Cardiac muscle cell (in vitro differentiated cells and primary cell): ENCODE measurements around the gene PDE8A. TPM values are rescaled to one million over a fixed set of nuclear protein-coding genes. Genes with fewer than 3 reads are reported as not detected.

Experiments
- DNase-seq, 2 donors: peaks; one replicate each; pipeline versions ENCODE4 v3.0.0 to v3.0.0-alpha.2; 2010 to 2017; ENCODE audit warnings: low read depth in 1 of 2, low spot score in 1 of 2
- H3K27ac ChIP-seq: fragments of 200-600 bp; sonication (generic); 2 replicates; pipeline ENCODE4 v1.5.1; 2016
- H3K27me3 ChIP-seq: fragments of 200-600 bp; sonication (generic); 2 replicates; pipeline ENCODE4 v1.6.0; 2016; ENCODE audit warnings: control low read depth
- H3K36me3 ChIP-seq: fragments of 200-600 bp; sonication (generic); 2 replicates; pipeline ENCODE4 v1.5.1; 2016; ENCODE audit warnings: control low read depth
- H3K4me1 ChIP-seq: fragments of 200-600 bp; sonication (generic); 2 replicates; pipeline ENCODE4 v1.8.1; 2017; ENCODE audit warnings: low read depth, mild to moderate bottlenecking, mixed run types
- H3K4me3 ChIP-seq: fragments of 200-600 bp; sonication (generic); 2 replicates; pipeline ENCODE4 v1.5.1; 2016; ENCODE audit warnings: mild to moderate bottlenecking
- H3K9me3 ChIP-seq: fragments of 200-600 bp; sonication (generic); 2 replicates; pipeline ENCODE4 v1.5.1; 2017; ENCODE audit warnings: low read depth, mild to moderate bottlenecking, control low read depth
- CTCF ChIP-seq: IDR thresholded peaks from 2 replicates; pipeline ENCODE4 v1.5.1; 2012; ENCODE audit warnings: low read depth, mild to moderate bottlenecking, low read length
- polyA plus RNA-seq: library from polyadenylated mRNA; unstranded; fragments of >200 nt; fragmentation: Nextera tagmentation; extraction: Ambion mirVana; gene quantifications from 2 replicates; pipeline ENCODE4 v1.2.1, GENCODE V29; 2016
- total RNA-seq: library from RNA; depleted of rRNA; stranded (reverse); fragments of >200 nt; gene quantifications from 2 replicates; pipeline ENCODE4 v1.2.3, GENCODE V29; 2016

PDE8A gene
- total and polyA plus RNA-seq, 2 experiments from 2014 or later, result 10.2 to 26.8 TPM

- Histone ChIP-seq H3K27me3 (no peaks in the 10 kb centered on the region), H3K9me3 (no peaks in the 10 kb centered on the region), H3K4me1 (peaks cover 4% of the 10 kb centered on the region), H3K27ac (no peak overlapping the region), H3K4me3 (no peak overlapping the region), H3K36me3 (no peaks in the 10 kb centered on the region)
- DNase-seq, result no peak
- TF ChIP-seq CTCF, result no peak
Observed at GRCh38 chr15:84949043-84949442, 32.6 kb upstream of the PDE8A start.

GRCh38 chr15:84949845-84950569, 31.6 kb upstream of the PDE8A start:
- Histone ChIP-seq H3K4me3 (no peak overlapping the region), H3K36me3 (no peaks in the 10 kb centered on the region), H3K27me3 (no peaks in the 10 kb centered on the region), H3K9me3 (no peaks in the 10 kb centered on the region), H3K27ac (no peak overlapping the region), H3K4me1 (no peaks in the 10 kb centered on the region)
- TF ChIP-seq CTCF, result no peak
- DNase-seq, result no peak

- Histone ChIP-seq H3K27ac (no peak overlapping the region), H3K4me1 (no peaks in the 10 kb centered on the region), H3K27me3 (no peaks in the 10 kb centered on the region), H3K9me3 (no peaks in the 10 kb centered on the region), H3K4me3 (no peak overlapping the region), H3K36me3 (no peaks in the 10 kb centered on the region)
- no peak for DNase-seq
- no peak for TF ChIP-seq CTCF
Observed at GRCh38 chr15:84950570-84951111, 31.0 kb upstream of the PDE8A start.

GRCh38 chr15:84951736-84952135, 29.9 kb upstream of the PDE8A start:
- TF ChIP-seq CTCF, result no peak
- no peak overlapping the region for H3K4me3 ChIP-seq
- no peaks in the 10 kb centered on the region for H3K4me1 ChIP-seq
- H3K27ac ChIP-seq, result no peak overlapping the region
- no peaks in the 10 kb centered on the region for H3K9me3 ChIP-seq
- no peak for DNase-seq
- H3K36me3 ChIP-seq, result no peaks in the 10 kb centered on the region
- no peaks in the 10 kb centered on the region for H3K27me3 ChIP-seq

- DNase-seq, result peak in 1 of 2 donors; percentile 25
- Histone ChIP-seq H3K4me1 (no peaks in the 10 kb centered on the region), H3K27me3 (no peaks in the 10 kb centered on the region), H3K27ac (no peak overlapping the region), H3K9me3 (no peaks in the 10 kb centered on the region), H3K4me3 (no peak overlapping the region), H3K36me3 (no peaks in the 10 kb centered on the region)
- TF ChIP-seq CTCF, result no peak
Observed at GRCh38 chr15:84953136-84953535, 28.5 kb upstream of the PDE8A start.
